SHP77 treated with DMSO at 0.1 percent for 48 hours (cell line): ENCODE measurements around the gene DRAP1.

Source experiments
- DNase-seq: peaks from one replicate; lab custom pipeline; 2025; lab: John Stamatoyannopoulos, UW

The DRAP1 gene

DNA sequence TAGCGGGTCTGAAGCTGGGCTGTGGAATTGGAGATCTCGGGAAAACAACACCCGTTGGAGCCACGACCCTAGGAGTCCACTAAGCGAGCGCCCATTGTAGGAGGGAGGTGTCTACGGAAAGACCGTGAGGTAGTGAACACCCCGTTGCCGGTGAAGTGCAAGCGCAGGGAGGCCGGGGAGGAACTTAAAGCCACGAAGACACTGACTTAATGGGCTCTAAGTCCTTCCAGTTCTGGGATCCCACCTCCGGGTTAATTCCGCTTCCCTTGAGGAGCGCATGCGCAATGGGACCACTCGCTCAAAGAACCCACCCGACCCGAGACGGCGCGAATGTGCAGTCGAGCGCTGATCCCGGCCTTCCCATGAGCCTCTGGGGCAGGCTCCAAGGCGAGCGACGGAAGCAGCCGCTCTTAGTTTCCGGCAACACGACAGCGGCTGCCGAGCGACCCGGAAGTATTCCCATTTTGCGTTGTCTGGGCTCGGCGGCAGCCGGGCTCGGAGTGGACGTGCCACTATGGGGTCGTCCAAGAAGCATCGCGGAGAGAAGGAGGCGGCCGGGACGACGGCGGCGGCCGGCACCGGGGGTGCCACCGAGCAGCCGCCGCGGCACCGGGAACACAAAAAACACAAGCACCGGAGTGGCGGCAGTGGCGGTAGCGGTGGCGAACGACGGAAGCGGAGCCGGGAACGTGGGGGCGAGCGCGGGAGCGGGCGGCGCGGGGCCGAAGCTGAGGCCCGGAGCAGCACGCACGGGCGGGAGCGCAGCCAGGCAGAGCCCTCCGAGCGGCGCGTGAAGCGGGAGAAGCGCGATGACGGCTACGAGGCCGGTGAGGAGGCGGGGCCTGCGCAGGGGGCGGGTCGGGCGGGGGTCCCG is 42.3 kb downstream of the DRAP1 start, which contains the start of gene SART1:
SART1 (plus strand) TSS at position 468 of the 874 bp plus-strand sequence; CDS start at position 515, 47 bp downstream.
- peak; percentile 89 for DNase-seq

DNA sequence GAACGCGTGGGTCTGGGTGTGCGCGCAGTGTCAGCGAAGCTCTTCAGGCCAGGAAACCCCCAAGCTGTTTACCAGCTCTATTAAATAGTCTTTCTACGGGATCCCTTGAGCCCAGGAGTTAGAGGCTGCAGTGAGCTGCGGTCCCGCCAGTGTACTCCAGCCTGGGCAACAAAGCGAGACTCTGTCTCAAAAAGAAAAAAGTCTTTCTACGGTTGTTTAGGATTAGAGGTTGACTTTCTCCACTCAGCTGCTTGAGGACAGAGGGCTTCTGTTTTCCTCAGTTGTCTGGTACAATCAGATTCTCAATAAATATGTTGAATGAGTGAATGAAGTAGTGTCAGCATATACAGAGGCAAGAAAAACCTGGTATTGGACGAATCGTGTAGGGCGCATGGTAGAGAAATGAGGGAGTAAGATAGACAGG is 42.9 kb downstream of the DRAP1 start:
- no peak for DNase-seq

DNA sequence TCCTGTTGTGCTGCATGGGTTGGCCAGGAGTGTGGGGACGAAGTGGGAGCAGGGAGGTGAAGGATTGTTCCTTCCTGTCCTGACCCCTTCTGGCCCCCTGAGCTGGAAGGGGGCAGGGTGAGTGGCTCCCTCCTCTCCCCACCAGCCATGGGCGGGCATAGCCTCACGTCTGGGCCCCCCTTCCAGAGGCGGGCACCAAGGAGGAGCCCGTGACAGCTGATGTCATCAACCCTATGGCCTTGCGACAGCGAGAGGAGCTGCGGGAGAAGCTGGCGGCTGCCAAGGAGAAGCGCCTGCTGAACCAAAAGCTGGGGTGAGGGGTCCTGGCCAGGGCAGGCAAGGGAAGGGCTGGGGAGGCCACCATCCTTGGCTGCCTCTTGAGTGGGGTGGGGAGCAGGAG is 45.7 kb downstream of the DRAP1 start:
- DNase-seq: no peak

DNA sequence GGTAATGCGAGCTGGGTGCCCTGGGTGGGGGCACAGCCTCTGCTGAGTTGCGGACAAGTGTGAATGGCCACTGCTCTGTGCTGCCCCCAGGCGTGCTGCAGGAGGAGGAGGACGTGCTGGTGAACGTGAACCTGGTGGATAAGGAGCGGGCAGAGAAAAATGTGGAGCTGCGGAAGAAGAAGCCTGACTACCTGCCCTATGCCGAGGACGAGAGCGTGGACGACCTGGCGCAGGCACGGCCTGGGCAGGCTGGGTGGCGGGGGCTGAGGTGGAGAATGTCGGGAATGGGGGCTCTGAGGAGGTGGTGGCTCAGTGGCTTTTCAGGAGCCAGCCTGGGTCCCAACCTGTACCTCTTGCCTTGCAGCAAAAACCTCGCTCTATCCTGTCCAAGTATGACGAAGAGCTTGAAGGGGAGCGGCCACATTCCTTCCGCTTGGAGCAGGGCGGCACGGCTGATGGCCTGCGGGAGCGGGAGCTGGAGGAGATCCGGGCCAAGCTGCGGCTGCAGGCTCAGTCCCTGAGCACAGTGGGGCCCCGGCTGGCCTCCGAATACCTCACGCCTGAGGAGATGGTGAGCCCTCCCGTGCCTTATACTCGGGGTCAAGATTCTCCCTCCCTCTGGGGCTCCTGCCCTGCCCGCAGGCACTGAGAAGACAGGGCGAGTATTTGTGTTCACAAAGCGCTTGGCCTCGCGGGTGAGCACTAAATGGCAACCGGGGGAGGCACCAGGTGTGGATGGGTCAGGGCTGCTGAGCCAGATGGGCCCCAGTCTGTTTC is 46.9 kb downstream of the DRAP1 start:
- no peak for DNase-seq

DNA sequence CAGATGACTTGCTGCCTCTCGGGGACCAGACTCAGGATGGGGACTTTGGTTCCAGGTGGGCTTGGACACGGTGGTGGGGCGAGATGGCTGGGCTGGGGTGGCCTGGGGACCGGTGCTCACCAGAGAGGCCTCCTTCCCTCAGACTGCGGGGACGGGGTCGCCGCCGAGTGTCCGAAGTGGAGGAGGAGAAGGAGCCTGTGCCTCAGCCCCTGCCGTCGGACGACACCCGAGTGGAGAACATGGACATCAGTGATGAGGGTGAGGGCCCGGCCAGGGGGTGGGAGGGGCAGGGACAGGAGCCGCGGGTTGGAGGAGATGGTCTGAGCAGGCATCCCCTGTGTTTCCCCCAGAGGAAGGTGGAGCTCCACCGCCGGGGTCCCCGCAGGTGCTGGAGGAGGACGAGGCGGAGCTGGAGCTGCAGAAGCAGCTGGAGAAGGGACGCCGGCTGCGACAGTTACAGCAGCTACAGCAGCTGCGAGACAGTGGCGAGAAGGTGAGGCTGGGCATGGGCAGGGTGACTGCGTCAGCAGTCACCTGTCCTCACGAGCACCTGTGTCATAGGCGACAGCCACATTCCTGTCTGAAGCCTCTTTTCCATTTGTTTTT is 48.2 kb downstream of the DRAP1 start:
- DNase-seq: no peak

DNA sequence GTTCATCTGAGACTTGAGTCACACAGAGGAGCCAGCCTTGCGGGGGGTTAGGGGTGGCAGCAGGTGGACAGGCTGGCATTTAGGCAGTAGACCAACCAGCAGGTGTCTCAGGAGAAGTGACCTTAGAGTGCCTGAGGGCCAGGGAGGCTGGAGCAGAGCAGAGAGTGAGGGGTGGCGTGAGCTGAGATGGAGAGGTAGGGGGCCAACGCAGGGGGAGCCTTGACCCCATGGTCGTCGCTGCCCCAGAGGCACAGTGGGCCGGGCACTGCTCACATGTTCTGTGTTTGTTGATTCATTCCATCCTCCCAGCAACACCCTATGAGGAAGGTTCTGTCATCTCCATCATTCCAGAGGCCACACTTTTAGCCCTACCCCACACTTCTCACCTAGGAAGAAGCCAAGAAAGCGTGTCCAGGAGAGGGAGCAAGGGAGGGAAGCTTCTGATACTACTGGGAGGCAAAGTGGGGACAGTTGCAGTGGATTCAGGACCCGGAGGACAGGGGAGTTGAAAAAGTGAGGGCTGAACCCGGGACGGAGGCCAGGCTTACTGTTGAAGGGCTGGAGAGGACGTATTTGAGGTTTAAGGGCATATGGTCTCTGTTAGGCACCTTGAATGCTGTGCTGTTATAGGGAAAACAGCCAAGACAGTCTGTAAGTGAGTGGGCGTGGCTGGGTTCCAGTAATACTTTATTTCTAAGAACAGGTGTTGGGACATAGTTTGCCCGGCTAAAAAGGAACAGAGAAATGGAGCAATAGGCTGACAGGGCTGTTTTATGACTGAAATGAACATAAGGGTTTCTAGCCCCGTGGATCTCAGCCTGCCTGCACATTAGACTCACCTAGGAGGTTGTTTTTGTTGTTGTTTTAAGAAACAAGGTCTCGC is 49.6 kb downstream of the DRAP1 start:
- no peak for DNase-seq
